CD14-positive monocyte (primary cell): ENCODE data around the gene AQP6. TPM values are rescaled to one million over a fixed set of nuclear protein-coding genes. Genes with fewer than 3 reads are reported as not detected.

ENCODE experiments used
- DNase-seq, 3 donors: peaks; one replicate each; pipeline ENCODE4 v3.0.0-alpha.2; 2011 to 2022
- H2AFZ ChIP-seq: 2 replicates; pipeline ENCODE4 v1.6.0; 2012; ENCODE audit warnings: mild to moderate bottlenecking, low read depth, low read length, inconsistent platforms; ENCODE audit not compliant: insufficient read depth, poor library complexity, severe bottlenecking
- H3K27ac ChIP-seq, 2 donors: 1 replicate in 1 of 2; 2 replicates in 1 of 2; pipeline ENCODE4 v1.5.1; 2012 to 2013; ENCODE audit warnings: low read length in 2 of 2, control low read depth in 1 of 2, inconsistent platforms in 1 of 2, low read depth in 1 of 2, mild to moderate bottlenecking in 1 of 2
- H3K27me3 ChIP-seq, 2 donors: one replicate each; pipeline versions ENCODE4 v1.6.0 to v1.6.1; 2011 to 2013; ENCODE audit warnings: low read length in 2 of 2; ENCODE audit not compliant: control insufficient read depth in 2 of 2, insufficient read depth in 2 of 2
- H3K36me3 ChIP-seq, 2 donors: replicated peaks in 1 of 2; 1 replicate in 1 of 2; 2 replicates in 1 of 2; pipeline versions ENCODE4 v1.5.1 to v1.6.1; 2012 to 2013; ENCODE audit warnings: low read length in 2 of 2, control low read depth in 1 of 2, inconsistent platforms in 1 of 2, mild to moderate bottlenecking in 1 of 2; ENCODE audit not compliant: insufficient read depth in 2 of 2, control insufficient read depth in 1 of 2
- H3K4me1 ChIP-seq, 2 donors: 1 replicate in 1 of 2; 2 replicates in 1 of 2; pipeline versions ENCODE4 v1.5.1 to v1.6.1; 2012 to 2013; ENCODE audit warnings: low read length in 2 of 2, control low read depth in 1 of 2, inconsistent platforms in 1 of 2, mild to moderate bottlenecking in 1 of 2, moderate library complexity in 1 of 2; ENCODE audit not compliant: insufficient read depth in 2 of 2, control insufficient read depth in 1 of 2
- H3K4me2 ChIP-seq: replicated peaks from 2 replicates; pipeline ENCODE3; 2012; ENCODE audit warnings: low read length, moderate library complexity, mild to moderate bottlenecking; ENCODE audit not compliant: poor library complexity, severe bottlenecking; ENCODE audit errors: extremely low read depth
- H3K4me3 ChIP-seq, 3 experiments: fragments of 200-600 bp in 1 of 3; sonication (generic) in 1 of 3; replicated peaks in 1 of 3; 1 replicate in 2 of 3; 2 replicates in 1 of 3; pipeline ENCODE4 v1.5.1; 2011 to 2013; ENCODE audit warnings: low read length in 3 of 3, mild to moderate bottlenecking in 3 of 3, control low read depth in 2 of 3, low read depth in 2 of 3, inconsistent platforms in 1 of 3, moderate library complexity in 1 of 3
- H3K79me2 ChIP-seq: 2 replicates; pipeline ENCODE4 v1.6.0; 2012; ENCODE audit warnings: mild to moderate bottlenecking, control low read depth, inconsistent platforms, low read length, moderate library complexity; ENCODE audit not compliant: insufficient read depth
- H3K9ac ChIP-seq: 2 replicates; pipeline ENCODE4 v1.6.0; 2017; ENCODE audit warnings: low read length, mild to moderate bottlenecking; ENCODE audit not compliant: insufficient read depth, poor library complexity, severe bottlenecking
- H3K9me3 ChIP-seq, 2 donors: replicated peaks in 1 of 2; 1 replicate in 1 of 2; 2 replicates in 1 of 2; pipeline versions ENCODE4 v1.5.1 to v1.6.1; 2012 to 2013; ENCODE audit warnings: low read length in 2 of 2, control low read depth in 1 of 2; ENCODE audit not compliant: control insufficient read depth in 1 of 2, insufficient read depth in 1 of 2
- H4K20me1 ChIP-seq: 2 replicates; pipeline ENCODE4 v1.6.0; 2012; ENCODE audit warnings: mild to moderate bottlenecking, low read length, control low read depth, moderate library complexity; ENCODE audit not compliant: insufficient read depth
- H3K27ac Mint-ChIP-seq, 7 donors: one replicate each; pipeline ENCODE4 v1.8.0; 2020; ENCODE audit warnings: mild to moderate bottlenecking in 7 of 7, mixed read lengths in 7 of 7, moderate library complexity in 6 of 7, inconsistent platforms in 2 of 7
- H3K27me3 Mint-ChIP-seq, 3 donors: one replicate each; pipeline ENCODE4 v1.8.0; 2021 to 2022; ENCODE audit warnings: low read depth in 3 of 3, mild to moderate bottlenecking in 3 of 3, mixed read lengths in 3 of 3, moderate library complexity in 3 of 3, inconsistent platforms in 1 of 3
- H3K36me3 Mint-ChIP-seq, 2 donors: one replicate each; pipeline ENCODE4 v1.8.0; 2020; ENCODE audit warnings: mixed read lengths in 2 of 2, inconsistent platforms in 1 of 2, mild to moderate bottlenecking in 1 of 2
- H3K4me1 Mint-ChIP-seq: one replicate; pipeline ENCODE4 v1.8.0; 2020; ENCODE audit warnings: mild to moderate bottlenecking, mixed read lengths
- H3K4me3 Mint-ChIP-seq, 2 donors: one replicate each; pipeline ENCODE4 v1.8.0; 2020; ENCODE audit warnings: mild to moderate bottlenecking in 2 of 2, mixed read lengths in 2 of 2, moderate library complexity in 1 of 2
- H3K9me3 Mint-ChIP-seq, 7 donors: one replicate each; pipeline ENCODE4 v1.8.0; 2020 to 2022; ENCODE audit warnings: mixed read lengths in 7 of 7, mild to moderate bottlenecking in 6 of 7, moderate library complexity in 6 of 7, inconsistent platforms in 2 of 7
- WGBS: methylation state at CpG from one replicate; pipeline ENCODE4 v1.1.5; 2013; ENCODE audit warnings: missing lambda C conversion rate; ENCODE audit not compliant: insufficient coverage; 5-methylcytosine and 5-hydroxymethylcytosine counted together
- intact Hi-C, 2 donors: fragments of 100-400 bp; cut with micrococcal nuclease; formaldehyde crosslinking; loops; one replicate each; pipeline versions ENCODE4 v1.15.0 to v1.15.1; 2023
- polyA plus RNA-seq, 3 donors: library from polyadenylated mRNA; depleted of rRNA in 1 of 3; unstranded in 2 of 3; stranded (reverse) in 1 of 3; fragments of 300-500 nt in 2 of 3; fragments of >200 nt in 1 of 3; fragmentation: Illumina TruSeq in 2 of 3; gene quantifications; 1 replicate in 2 of 3; 2 replicates in 1 of 3; pipeline ENCODE4 v1.2.3, GENCODE V29; 2012 to 2021
- TF ChIP-seq, protein P1 (sequence below): fragments of 200-600 bp; IDR thresholded peaks from one replicate; pipeline ENCODE4 v1.8.0; 2022; ENCODE audit warnings: antibody characterized with exemption, mild to moderate bottlenecking

Gene AQP6
- polyA plus RNA-seq, 3 donors: 0.04 TPM; not detected in 2

DNA sequence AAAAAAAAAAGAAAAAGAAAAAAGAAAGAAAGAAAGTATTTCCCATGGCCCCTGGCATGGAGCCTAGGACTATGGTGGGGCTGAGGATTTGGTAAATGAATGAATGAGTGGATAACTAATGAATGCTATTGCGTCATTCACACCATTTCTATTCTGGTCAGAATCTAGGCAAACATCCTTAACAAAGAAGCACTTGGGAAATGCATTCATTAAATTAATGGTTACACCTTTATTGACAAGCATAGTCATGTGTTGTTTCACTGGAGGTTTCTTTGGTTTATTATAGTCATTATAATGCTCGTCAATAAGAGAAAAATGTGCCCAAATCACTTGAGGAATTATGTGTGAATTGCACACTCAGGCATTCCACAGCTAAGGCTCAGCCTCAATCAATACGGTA is 35.8 kb upstream of the AQP6 start:
- no peaks in the 10 kb centered on the region for H3K4me1 Mint-ChIP-seq
- H3K79me2 ChIP-seq: no peaks in the 10 kb centered on the region
- no peak overlapping the region for H3K4me3 ChIP-seq
- no peaks in the 10 kb centered on the region for H3K36me3 ChIP-seq
- H3K9ac ChIP-seq: no peak overlapping the region
- H3K27ac ChIP-seq: no peak overlapping the region
- H3K27me3 Mint-ChIP-seq: peaks cover 7 to 15% (median 13%) of the 10 kb centered on the region in 3 donors
- no peak overlapping the region for H3K4me2 ChIP-seq
- H4K20me1 ChIP-seq: no peaks in the 10 kb centered on the region
- H3K4me3 Mint-ChIP-seq: no peak overlapping the region
- no peak overlapping the region for H2AFZ ChIP-seq
- H3K4me1 ChIP-seq: no peaks in the 10 kb centered on the region
- H3K9me3 ChIP-seq: no peaks in the 10 kb centered on the region
- no peaks in the 10 kb centered on the region for H3K36me3 Mint-ChIP-seq
- H3K27me3 ChIP-seq: peaks cover 0 to 4% of the 10 kb centered on the region in 2 donors
- TF ChIP-seq, protein P1, sequence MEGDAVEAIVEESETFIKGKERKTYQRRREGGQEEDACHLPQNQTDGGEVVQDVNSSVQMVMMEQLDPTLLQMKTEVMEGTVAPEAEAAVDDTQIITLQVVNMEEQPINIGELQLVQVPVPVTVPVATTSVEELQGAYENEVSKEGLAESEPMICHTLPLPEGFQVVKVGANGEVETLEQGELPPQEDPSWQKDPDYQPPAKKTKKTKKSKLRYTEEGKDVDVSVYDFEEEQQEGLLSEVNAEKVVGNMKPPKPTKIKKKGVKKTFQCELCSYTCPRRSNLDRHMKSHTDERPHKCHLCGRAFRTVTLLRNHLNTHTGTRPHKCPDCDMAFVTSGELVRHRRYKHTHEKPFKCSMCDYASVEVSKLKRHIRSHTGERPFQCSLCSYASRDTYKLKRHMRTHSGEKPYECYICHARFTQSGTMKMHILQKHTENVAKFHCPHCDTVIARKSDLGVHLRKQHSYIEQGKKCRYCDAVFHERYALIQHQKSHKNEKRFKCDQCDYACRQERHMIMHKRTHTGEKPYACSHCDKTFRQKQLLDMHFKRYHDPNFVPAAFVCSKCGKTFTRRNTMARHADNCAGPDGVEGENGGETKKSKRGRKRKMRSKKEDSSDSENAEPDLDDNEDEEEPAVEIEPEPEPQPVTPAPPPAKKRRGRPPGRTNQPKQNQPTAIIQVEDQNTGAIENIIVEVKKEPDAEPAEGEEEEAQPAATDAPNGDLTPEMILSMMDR: no peak
- DNase-seq: no peak
- no peak overlapping the region for H3K27ac Mint-ChIP-seq
- H3K9me3 Mint-ChIP-seq: peaks cover 0 to 1% (median 0%) of the 10 kb centered on the region in 7 donors
- intact Hi-C loops: no loop called here
- WGBS: no CpG with 5 or more reads among the region's 3 CpGs

DNA sequence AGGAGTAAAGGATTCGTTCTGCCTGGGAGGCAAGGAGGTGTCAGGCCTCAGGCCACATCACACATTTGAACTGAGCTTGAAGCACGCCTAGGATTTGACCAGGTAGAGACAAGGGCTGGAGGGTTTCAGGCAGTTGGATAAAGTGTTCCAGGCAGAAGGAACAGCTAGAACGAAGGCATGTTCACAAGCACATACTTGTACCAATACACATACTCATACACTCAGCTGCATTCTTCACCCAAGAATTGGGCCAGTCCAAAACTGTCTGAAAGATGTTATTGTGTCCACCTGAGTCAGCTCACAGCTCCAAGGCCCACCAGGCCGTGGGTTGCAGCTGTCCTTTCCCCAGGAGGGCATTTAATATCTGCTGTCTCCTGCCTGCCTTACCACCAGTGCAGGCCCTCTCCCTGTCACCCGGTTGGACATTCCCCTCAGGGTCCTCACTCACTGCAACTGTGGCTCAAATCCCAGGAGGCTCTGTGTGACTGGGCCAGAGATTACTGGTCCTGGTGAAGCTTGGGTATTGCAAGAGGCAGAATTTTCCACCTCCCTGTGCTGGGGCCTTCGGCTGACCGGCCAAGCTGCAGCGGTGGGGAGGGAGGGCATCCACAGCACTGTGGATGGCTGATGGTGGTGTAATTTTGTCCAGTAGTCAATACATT is 35.0 kb upstream of the AQP6 start:
- TF ChIP-seq, protein P1: no peak
- Histone ChIP-seq H3K4me1 (no peaks in the 10 kb centered on the region), H3K4me2 (no peak overlapping the region), H3K79me2 (no peaks in the 10 kb centered on the region), H3K9ac (no peak overlapping the region), H3K9me3 (no peaks in the 10 kb centered on the region), H3K4me3 (no peak overlapping the region), H3K36me3 (no peaks in the 10 kb centered on the region), H4K20me1 (no peaks in the 10 kb centered on the region), H3K27ac (no peak overlapping the region), H3K27me3 (peaks cover 0 to 6% of the 10 kb centered on the region in 2 donors), H2AFZ (no peak overlapping the region)
- Mint-ChIP-seq H3K9me3 (peaks cover 0 to 1% (median 0%) of the 10 kb centered on the region in 7 donors), H3K27ac (no peak overlapping the region), H3K4me1 (peaks cover 2% of the 10 kb centered on the region), H3K27me3 (peaks cover 6 to 19% (median 11%) of the 10 kb centered on the region in 3 donors), H3K4me3 (no peak overlapping the region), H3K36me3 (no peaks in the 10 kb centered on the region)
- no peak for DNase-seq
- 89% methylated on average over 5 of the region's 8 CpGs for WGBS
- intact Hi-C loops: no loop called here
